Muscle layer of colon (tissue), 2 donors: ENCODE data around the gene MAN2B2.

ENCODE experiments used
- H3K27ac ChIP-seq: one replicate; pipeline ENCODE4 v1.7.0; 2013; ENCODE audit warnings: low read depth, mild to moderate bottlenecking, low read length, moderate library complexity
- H3K27me3 ChIP-seq, 2 donors: one replicate each; pipeline ENCODE4 v1.7.0; 2013; ENCODE audit warnings: low read length in 2 of 2, mild to moderate bottlenecking in 2 of 2; ENCODE audit not compliant: insufficient read depth in 2 of 2, control insufficient read depth in 1 of 2
- H3K36me3 ChIP-seq: one replicate; pipeline ENCODE4 v1.7.0; 2013; ENCODE audit warnings: mild to moderate bottlenecking, low read length; ENCODE audit not compliant: insufficient read depth
- H3K4me1 ChIP-seq: one replicate; pipeline ENCODE4 v1.7.0; 2013; ENCODE audit warnings: mild to moderate bottlenecking, low read length; ENCODE audit not compliant: insufficient read depth
- H3K4me3 ChIP-seq, 2 donors: one replicate each; pipeline ENCODE4 v1.7.0; 2013; ENCODE audit warnings: low read length in 2 of 2, low read depth in 1 of 2, mild to moderate bottlenecking in 1 of 2, moderate library complexity in 1 of 2
- H3K9ac ChIP-seq: one replicate; pipeline ENCODE4 v1.7.0; 2013; ENCODE audit warnings: low read length
- H3K9me3 ChIP-seq: one replicate; pipeline ENCODE4 v1.7.0; 2013; ENCODE audit warnings: mild to moderate bottlenecking, low read length
- donor health status: abdominal sarcoma.
- donor health status: Adenocarcinoma of cecum.

The MAN2B2 gene

DNA sequence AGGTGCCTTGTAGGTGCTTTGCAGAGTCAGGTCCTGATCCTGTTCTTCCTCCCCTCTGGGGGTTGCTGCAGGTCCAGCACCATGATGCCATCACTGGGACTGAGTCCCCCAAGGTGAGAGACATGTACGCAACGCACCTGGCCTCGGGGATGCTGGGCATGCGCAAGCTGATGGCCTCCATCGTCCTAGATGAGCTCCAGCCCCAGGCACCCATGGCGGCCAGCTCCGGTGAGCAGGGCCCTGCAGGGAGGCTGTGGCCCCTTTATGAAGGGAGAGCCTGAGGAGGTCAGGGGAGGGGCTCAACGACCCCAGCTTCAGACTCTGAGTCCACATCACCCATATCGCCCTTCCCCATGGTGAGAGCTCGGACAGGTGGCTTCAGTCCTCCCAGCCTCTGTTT lies 23.1 kb downstream of the MAN2B2 start:
- Histone ChIP-seq H3K27ac (no peak overlapping the region), H3K9ac (no peak overlapping the region), H3K36me3 (peaks cover 22% of the 10 kb centered on the region), H3K4me3 (no peak overlapping the region), H3K9me3 (no peaks in the 10 kb centered on the region), H3K27me3 (no peaks in the 10 kb centered on the region), H3K4me1 (no peaks in the 10 kb centered on the region)

DNA sequence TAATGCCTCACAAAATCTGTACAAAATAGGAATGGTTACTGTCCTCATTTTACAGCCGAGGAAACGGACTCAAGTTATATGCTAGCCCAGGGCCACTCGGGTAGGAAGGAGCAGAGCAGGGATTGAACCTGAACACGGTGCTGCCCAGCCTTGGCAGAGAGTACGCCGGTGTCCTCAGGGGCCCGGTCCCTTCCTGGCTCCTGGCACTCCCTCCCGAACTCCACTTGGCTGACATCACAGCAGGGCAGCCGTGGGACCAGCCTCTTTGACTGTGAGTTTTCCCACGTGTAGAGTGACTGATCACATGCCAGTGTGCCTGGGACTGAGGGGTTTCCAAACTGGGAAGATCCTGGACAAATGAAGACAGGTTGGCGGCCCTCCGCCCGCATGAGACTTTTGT lies 23.7 kb downstream of the MAN2B2 start:
- no peaks in the 10 kb centered on the region for H3K4me1 ChIP-seq
- H3K9ac ChIP-seq, result no peak overlapping the region
- peaks cover 22% of the 10 kb centered on the region for H3K36me3 ChIP-seq
- H3K27ac ChIP-seq, result no peak overlapping the region
- H3K4me3 ChIP-seq, result no peak overlapping the region
- H3K9me3 ChIP-seq, result no peaks in the 10 kb centered on the region
- H3K27me3 ChIP-seq, result no peaks in the 10 kb centered on the region

DNA sequence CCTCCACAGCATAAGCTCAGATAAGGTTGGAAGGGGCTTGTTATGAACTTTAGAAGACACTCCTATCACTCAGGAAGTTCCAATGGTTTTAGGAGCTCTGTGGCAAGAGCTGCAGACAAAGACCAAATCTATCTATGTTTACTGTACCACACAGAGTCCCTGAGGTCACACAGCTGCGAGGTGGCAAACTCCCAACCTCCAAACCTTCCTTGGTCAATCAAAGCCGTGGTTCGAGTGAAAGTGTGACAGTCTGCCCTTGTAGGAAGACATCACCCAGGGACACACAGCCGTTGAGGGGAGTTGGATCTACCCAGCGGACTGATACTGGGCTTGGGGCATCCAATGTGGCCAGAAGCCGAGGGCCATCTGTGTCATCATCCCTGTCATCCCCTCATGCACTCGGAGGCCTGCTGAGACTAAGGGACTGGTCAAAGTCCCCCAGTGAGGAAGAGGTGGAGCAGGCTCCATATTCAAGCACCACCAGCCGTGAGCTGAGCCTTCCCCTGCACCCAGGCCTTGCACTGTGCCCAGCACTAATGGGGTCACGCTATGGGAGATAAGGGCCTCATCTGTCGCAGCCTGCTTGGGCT lies 26.8 kb downstream of the MAN2B2 start:
- Histone ChIP-seq H3K4me1 (no peaks in the 10 kb centered on the region), H3K4me3 (no peak overlapping the region), H3K36me3 (peaks cover 18% of the 10 kb centered on the region)

GRCh38 chr4:6602289-6602688 lies 27.3 kb downstream of the MAN2B2 start:
- Histone ChIP-seq H3K9me3 (peaks cover 8% of the 10 kb centered on the region), H3K36me3 (peaks cover 18% of the 10 kb centered on the region), H3K27me3 (no peaks in the 10 kb centered on the region), H3K4me3 (no peak overlapping the region), H3K4me1 (no peaks in the 10 kb centered on the region), H3K27ac (no peak overlapping the region), H3K9ac (no peak overlapping the region)

More for the DNA sequence above, 26.8 kb downstream of the MAN2B2 start:
- H3K9ac ChIP-seq, result no peak overlapping the region
- no peaks in the 10 kb centered on the region for H3K27me3 ChIP-seq
- no peak overlapping the region for H3K27ac ChIP-seq
- peaks cover 8% of the 10 kb centered on the region for H3K9me3 ChIP-seq

- H3K27me3 ChIP-seq, result no peaks in the 10 kb centered on the region
- peaks cover 8% of the 10 kb centered on the region for H3K9me3 ChIP-seq
- H3K4me1 ChIP-seq, result no peaks in the 10 kb centered on the region
- H3K36me3 ChIP-seq, result peaks cover 18% of the 10 kb centered on the region
- H3K27ac ChIP-seq, result no peak overlapping the region
- H3K9ac ChIP-seq, result no peak overlapping the region
- H3K4me3 ChIP-seq, result no peak overlapping the region
Observed at GRCh38 chr4:6603128-6603527, 28.1 kb downstream of the MAN2B2 start.

DNA sequence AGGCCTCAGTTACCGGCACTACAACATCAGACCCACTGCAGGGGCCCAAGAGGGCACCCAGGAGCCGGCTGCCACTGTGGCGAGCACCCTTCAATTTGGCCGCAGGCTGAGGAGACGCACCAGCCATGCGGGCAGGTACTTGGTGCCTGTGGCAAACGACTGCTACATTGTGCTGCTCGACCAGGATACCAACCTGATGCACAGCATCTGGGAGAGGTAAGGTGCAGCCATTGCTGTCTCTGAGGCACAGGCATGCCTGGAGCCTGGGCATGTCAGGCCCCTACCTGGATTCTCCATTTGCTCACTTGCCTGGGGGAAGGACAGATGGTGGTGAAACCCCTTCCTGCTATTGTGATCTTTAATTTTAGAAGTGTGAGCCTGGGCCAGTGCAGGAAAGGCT lies 30.1 kb downstream of the MAN2B2 start:
- peaks cover 8% of the 10 kb centered on the region for H3K9me3 ChIP-seq
- H3K9ac ChIP-seq, result no peak overlapping the region
- H3K27ac ChIP-seq, result no peak overlapping the region
- no peaks in the 10 kb centered on the region for H3K4me1 ChIP-seq
- H3K36me3 ChIP-seq, result peaks cover 18% of the 10 kb centered on the region
- H3K4me3 ChIP-seq, result no peak overlapping the region
- no peaks in the 10 kb centered on the region for H3K27me3 ChIP-seq

GRCh38 chr4:6605605-6606004 lies 30.6 kb downstream of the MAN2B2 start:
- Histone ChIP-seq H3K4me1 (no peaks in the 10 kb centered on the region), H3K36me3 (peaks cover 18% of the 10 kb centered on the region), H3K27ac (no peak overlapping the region), H3K9ac (no peak overlapping the region), H3K4me3 (no peak overlapping the region), H3K9me3 (peaks cover 8% of the 10 kb centered on the region), H3K27me3 (no peaks in the 10 kb centered on the region)

GRCh38 chr4:6606465-6607235 lies 31.7 kb downstream of the MAN2B2 start:
- Histone ChIP-seq H3K4me1 (no peaks in the 10 kb centered on the region), H3K27ac (no peak overlapping the region), H3K27me3 (no peaks in the 10 kb centered on the region), H3K36me3 (peaks cover 22% of the 10 kb centered on the region), H3K9me3 (peaks cover 8% of the 10 kb centered on the region), H3K4me3 (no peak overlapping the region), H3K9ac (no peak overlapping the region)

- Histone ChIP-seq H3K27ac (no peak overlapping the region), H3K4me3 (no peak overlapping the region), H3K4me1 (no peaks in the 10 kb centered on the region), H3K27me3 (no peaks in the 10 kb centered on the region), H3K9ac (no peak overlapping the region), H3K36me3 (peaks cover 18% of the 10 kb centered on the region), H3K9me3 (peaks cover 8% of the 10 kb centered on the region)
Observed at GRCh38 chr4:6607368-6608055, 32.5 kb downstream of the MAN2B2 start.

GRCh38 chr4:6608758-6609414 lies 33.9 kb downstream of the MAN2B2 start:
- H3K36me3 ChIP-seq, result peaks cover 22% of the 10 kb centered on the region

GRCh38 chr4:6609415-6610079 lies 34.6 kb downstream of the MAN2B2 start:
- no peaks in the 10 kb centered on the region for H3K4me1 ChIP-seq
- H3K9ac ChIP-seq, result no peak overlapping the region
- H3K9me3 ChIP-seq, result peaks cover 8% of the 10 kb centered on the region
- H3K4me3 ChIP-seq, result no peak overlapping the region
- no peak overlapping the region for H3K27ac ChIP-seq
- no peaks in the 10 kb centered on the region for H3K27me3 ChIP-seq
- peaks cover 21% of the 10 kb centered on the region for H3K36me3 ChIP-seq

More at GRCh38 chr4:6608758-6609414, 33.9 kb downstream of the MAN2B2 start:
- no peak overlapping the region for H3K9ac ChIP-seq
- no peaks in the 10 kb centered on the region for H3K27me3 ChIP-seq
- H3K4me3 ChIP-seq, result no peak overlapping the region
- H3K4me1 ChIP-seq, result no peaks in the 10 kb centered on the region
- H3K9me3 ChIP-seq, result peaks cover 8% of the 10 kb centered on the region
- H3K27ac ChIP-seq, result no peak overlapping the region
